Measurements from ENCODE around the gene SEZ6.

- TF ChIP-seq CTCF (IDR thresholded peaks at IDR 0.05; ENCODE audit: low read length), result no peak
- TF ChIP-seq EZH2 (optimal IDR thresholded peaks at IDR 0.05; ENCODE audit: low read depth, low read length), result no peak
- TF ChIP-seq EZH2phosphoT487 (IDR thresholded peaks at IDR 0.05; ENCODE audit: low read length), result no peak
Measured at GRCh38 chr17:28992625-28993600, 12.9 kb downstream of the SEZ6 start.

Data from MM.1S (cell line).